Mesenchymal stem cell (in vitro differentiated cells and primary cell): ENCODE measurements around the gene MICAL3.
"Not testable (repeated sequence)": the region's sequence is repeated elsewhere in the genome, so short reads cannot be mapped to it uniquely, and the experiment has no call there.

Experiments
- DNase-seq: peaks from one replicate; pipeline ENCODE4 v3.0.0-alpha.2; 2013
- H2AFZ ChIP-seq: one replicate; pipeline ENCODE4 v1.6.1; 2013; ENCODE audit warnings: low read depth, mild to moderate bottlenecking, control low read depth, inconsistent platforms, low read length, moderate library complexity
- H2AK5ac ChIP-seq: 2 replicates; pipeline ENCODE4 v1.6.1; 2013; ENCODE audit warnings: low read length, moderate library complexity, mild to moderate bottlenecking, inconsistent platforms; ENCODE audit not compliant: severe bottlenecking
- H2BK120ac ChIP-seq: one replicate; pipeline ENCODE4 v1.6.1; 2013; ENCODE audit warnings: low read depth, mild to moderate bottlenecking, inconsistent platforms, low read length, moderate library complexity
- H2BK12ac ChIP-seq, 2 experiments: one replicate each; pipeline ENCODE4 v1.6.1; 2013; ENCODE audit warnings: inconsistent platforms in 2 of 2, low read length in 2 of 2, mild to moderate bottlenecking in 2 of 2, moderate library complexity in 2 of 2, control low read depth in 1 of 2
- H2BK15ac ChIP-seq: one replicate; pipeline ENCODE4 v1.6.1; 2013; ENCODE audit warnings: mild to moderate bottlenecking, low read depth, inconsistent platforms; ENCODE audit not compliant: poor library complexity, severe bottlenecking
- H2BK5ac ChIP-seq: 2 replicates; pipeline ENCODE4 v1.6.1; 2013; ENCODE audit warnings: low read depth, mild to moderate bottlenecking, low read length, control low read depth, inconsistent platforms; ENCODE audit not compliant: poor library complexity, severe bottlenecking
- H3K14ac ChIP-seq, 2 experiments: one replicate each; pipeline ENCODE4 v1.6.1; 2013; ENCODE audit warnings: inconsistent platforms in 2 of 2, low read length in 2 of 2, control low read depth in 1 of 2, mild to moderate bottlenecking in 1 of 2, moderate library complexity in 1 of 2
- H3K18ac ChIP-seq, 2 experiments: one replicate each; pipeline ENCODE4 v1.6.1; 2013; ENCODE audit warnings: inconsistent platforms in 2 of 2, low read length in 2 of 2, control low read depth in 1 of 2, low read depth in 1 of 2, mild to moderate bottlenecking in 1 of 2
- H3K23ac ChIP-seq, 2 experiments: one replicate each; pipeline ENCODE4 v1.6.1; 2013; ENCODE audit warnings: inconsistent platforms in 2 of 2, low read length in 2 of 2, mild to moderate bottlenecking in 2 of 2, moderate library complexity in 2 of 2, control low read depth in 1 of 2
- H3K27ac ChIP-seq: 2 replicates; pipeline ENCODE4 v1.5.1; 2013; ENCODE audit warnings: mild to moderate bottlenecking, moderate library complexity, low read length, control low read depth, inconsistent platforms; ENCODE audit not compliant: poor library complexity, severe bottlenecking
- H3K27me3 ChIP-seq, 2 experiments: 2 replicates each; pipeline versions ENCODE4 v1.6.1 to v1.7.0; 2013; ENCODE audit warnings: low read length in 2 of 2, mild to moderate bottlenecking in 2 of 2, moderate library complexity in 2 of 2, control low read depth in 1 of 2, inconsistent platforms in 1 of 2; ENCODE audit not compliant: control insufficient read depth in 1 of 2, insufficient read depth in 1 of 2
- H3K36me3 ChIP-seq, 2 experiments: 2 replicates each; pipeline versions ENCODE4 v1.6.1 to v1.7.0; 2013; ENCODE audit warnings: low read length in 2 of 2, control low read depth in 1 of 2, inconsistent platforms in 1 of 2, low read depth in 1 of 2, mild to moderate bottlenecking in 1 of 2; ENCODE audit not compliant: insufficient read depth in 2 of 2, control insufficient read depth in 1 of 2
- H3K4ac ChIP-seq, 2 experiments: one replicate each; pipeline ENCODE4 v1.6.1; 2013; ENCODE audit warnings: inconsistent platforms in 2 of 2, low read length in 2 of 2, mild to moderate bottlenecking in 2 of 2, moderate library complexity in 2 of 2, control low read depth in 1 of 2, low read depth in 1 of 2
- H3K4me1 ChIP-seq: 2 replicates; pipeline ENCODE4 v1.6.1; 2013; ENCODE audit warnings: low read depth, low read length, control low read depth; ENCODE audit not compliant: control insufficient read depth, insufficient read depth
- H3K4me2 ChIP-seq: 2 replicates; pipeline ENCODE4 v1.6.1; 2013; ENCODE audit warnings: low read length, mild to moderate bottlenecking, inconsistent platforms; ENCODE audit not compliant: poor library complexity, severe bottlenecking
- H3K4me3 ChIP-seq, 2 experiments: 2 replicates each; pipeline versions ENCODE4 v1.5.1 to v1.7.0; 2013; ENCODE audit warnings: low read length in 2 of 2, mild to moderate bottlenecking in 2 of 2, control low read depth in 1 of 2, low read depth in 1 of 2; ENCODE audit not compliant: insufficient read depth in 1 of 2
- H3K79me1 ChIP-seq: replicated peaks from 2 replicates; pipeline ENCODE4 v1.6.1; 2013; ENCODE audit warnings: mild to moderate bottlenecking, control low read depth, low read length, inconsistent platforms; ENCODE audit not compliant: poor library complexity, severe bottlenecking
- H3K9ac ChIP-seq: 2 replicates; pipeline ENCODE4 v1.7.0; 2013; ENCODE audit warnings: mild to moderate bottlenecking, low read length, moderate library complexity
- H3K9me3 ChIP-seq: 2 replicates; pipeline ENCODE4 v1.7.0; 2013; ENCODE audit warnings: mild to moderate bottlenecking, low read length; ENCODE audit not compliant: control insufficient read depth
- H4K8ac ChIP-seq: one replicate; pipeline ENCODE4 v1.6.1; 2013; ENCODE audit warnings: inconsistent platforms, mild to moderate bottlenecking, low read length, moderate library complexity
- H4K91ac ChIP-seq: one replicate; pipeline ENCODE4 v1.6.1; 2013; ENCODE audit warnings: mild to moderate bottlenecking, low read length, inconsistent platforms
- WGBS: methylation state at CpG from one replicate; pipeline ENCODE4 v1.1.7; 2013; ENCODE audit warnings: mixed read lengths; 5-methylcytosine and 5-hydroxymethylcytosine counted together

Gene MICAL3

DNA sequence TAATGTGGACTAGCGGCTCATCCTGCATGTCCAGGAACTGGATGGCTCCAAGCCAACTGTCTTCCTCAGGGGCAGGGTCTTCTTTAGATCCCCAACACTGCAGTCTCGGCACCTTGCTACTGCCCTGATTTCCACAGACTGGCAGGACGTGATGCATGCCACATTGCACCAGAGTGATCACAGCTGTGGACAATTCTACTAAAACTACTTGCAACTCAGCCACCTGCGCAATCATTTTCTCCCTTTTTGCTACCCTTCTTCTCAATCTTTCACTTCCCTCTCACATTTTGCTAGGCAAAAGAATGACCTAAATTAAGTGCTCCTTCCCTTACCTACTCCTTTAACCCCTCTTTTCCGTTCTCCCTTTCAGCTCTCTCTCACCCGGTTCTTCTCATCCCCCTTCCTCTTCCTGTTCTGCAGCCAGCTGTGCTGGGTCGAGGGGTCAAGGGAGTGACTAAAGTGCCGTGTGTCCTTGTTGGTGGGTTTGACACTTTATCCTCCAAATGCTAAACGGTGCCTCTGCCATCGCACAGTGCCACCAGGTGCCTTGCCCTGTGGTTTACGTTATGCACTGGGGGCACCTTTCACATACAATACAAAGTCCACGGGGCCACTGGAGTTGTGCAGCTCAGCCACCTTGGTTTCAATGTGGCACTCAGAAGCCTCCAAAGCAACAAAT is 42.0 kb upstream of the MICAL3 start:
- no peak overlapping the region for H2BK15ac ChIP-seq
- no peak overlapping the region for H4K91ac ChIP-seq
- H3K79me1 ChIP-seq = no peaks in the 10 kb centered on the region
- H3K4me2 ChIP-seq = no peak overlapping the region
- no peak overlapping the region for H4K8ac ChIP-seq
- H3K27me3 ChIP-seq = no peaks in the 10 kb centered on the region
- peaks cover 48% of the 10 kb centered on the region for H3K4me1 ChIP-seq
- H3K9ac ChIP-seq = no peak overlapping the region
- H3K4me3 ChIP-seq = no peak overlapping the region
- no peak overlapping the region for H2BK5ac ChIP-seq
- H3K14ac ChIP-seq = peak overlapping the region in 1 of 2 experiments; percentile 55
- WGBS = 62% methylated on average over 12 of the region's 12 CpGs
- H3K23ac ChIP-seq = no peak overlapping the region
- DNase-seq = no peak
- no peak overlapping the region for H2AFZ ChIP-seq
- H3K9me3 ChIP-seq = no peaks in the 10 kb centered on the region
- H3K4ac ChIP-seq = no peak overlapping the region
- H2AK5ac ChIP-seq = peak overlapping the region; percentile 6
- no peak overlapping the region for H3K27ac ChIP-seq
- no peak overlapping the region for H2BK12ac ChIP-seq
- H2BK120ac ChIP-seq = no peak overlapping the region
- H3K18ac ChIP-seq = no peak overlapping the region
- H3K36me3 ChIP-seq = no peaks in the 10 kb centered on the region

DNA sequence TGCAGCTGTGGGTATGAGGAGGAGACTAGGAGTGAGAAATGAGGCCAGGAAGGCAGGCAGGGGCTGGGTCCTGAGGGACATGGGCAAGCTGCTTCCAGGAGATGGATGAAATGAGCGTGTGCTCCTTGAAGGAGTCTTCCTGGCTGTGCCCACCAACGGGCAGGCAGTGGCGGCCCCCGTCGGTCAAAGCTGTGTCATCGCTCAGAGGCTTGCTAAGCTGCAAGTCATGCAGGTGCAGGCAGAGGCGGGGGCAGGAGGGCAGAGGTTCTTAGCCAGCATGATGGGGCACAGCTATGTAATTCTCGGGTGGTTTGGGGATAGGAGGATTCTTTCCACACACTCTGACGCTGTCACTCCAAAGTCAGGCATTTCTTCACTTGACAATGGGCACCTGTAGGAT is 40.9 kb upstream of the MICAL3 start:
- Histone ChIP-seq H3K9me3 (no peaks in the 10 kb centered on the region), H3K4me2 (no peak overlapping the region), H3K4ac (no peak overlapping the region), H2BK120ac (no peak overlapping the region), H3K18ac (no peak overlapping the region), H3K4me3 (no peak overlapping the region), H2AFZ (no peak overlapping the region), H3K36me3 (no peaks in the 10 kb centered on the region), H3K4me1 (peaks cover 52% of the 10 kb centered on the region), H3K9ac (no peak overlapping the region), H4K91ac (no peak overlapping the region), H2BK15ac (no peak overlapping the region), H2BK12ac (no peak overlapping the region), H3K23ac (no peak overlapping the region), H2BK5ac (no peak overlapping the region), H3K14ac (no peak overlapping the region), H3K79me1 (no peaks in the 10 kb centered on the region), H3K27me3 (no peaks in the 10 kb centered on the region), H4K8ac (no peak overlapping the region), H3K27ac (peak overlapping the region; percentile 71), H2AK5ac (peak overlapping the region; percentile 72)
- 78% methylated on average over 9 of the region's 9 CpGs for WGBS
- DNase-seq = no peak

DNA sequence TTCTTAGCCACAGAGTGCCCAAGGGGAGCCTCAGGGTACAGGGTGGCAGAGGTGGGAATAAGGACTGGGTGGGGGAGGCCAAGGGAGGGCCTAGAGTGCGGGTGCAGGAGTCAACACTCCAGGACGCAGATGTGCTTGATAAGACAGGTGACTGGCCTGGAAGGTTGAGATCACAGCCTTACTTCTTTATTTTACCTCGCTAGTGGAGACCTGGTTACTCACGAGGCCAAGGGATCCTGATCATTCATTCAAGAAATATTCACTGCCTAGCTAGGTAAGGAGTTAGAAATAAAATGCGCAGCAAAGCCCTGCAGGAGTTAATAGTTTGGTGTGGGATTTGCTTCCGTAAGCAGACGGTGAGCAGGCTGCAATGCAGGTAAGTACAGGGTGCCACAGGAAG is 40.3 kb upstream of the MICAL3 start:
- Histone ChIP-seq H2BK15ac (no peak overlapping the region), H3K79me1 (no peaks in the 10 kb centered on the region), H4K91ac (no peak overlapping the region), H3K14ac (no peak overlapping the region), H3K27ac (peak overlapping the region; percentile 71), H3K4me2 (no peak overlapping the region), H2BK120ac (no peak overlapping the region), H3K4me3 (no peak overlapping the region), H2AK5ac (peak overlapping the region; percentile 84), H3K18ac (no peak overlapping the region), H3K27me3 (no peaks in the 10 kb centered on the region), H2BK12ac (no peak overlapping the region), H3K9me3 (no peaks in the 10 kb centered on the region), H3K9ac (no peak overlapping the region), H3K4ac (no peak overlapping the region), H3K36me3 (no peaks in the 10 kb centered on the region), H3K4me1 (peaks cover 53% of the 10 kb centered on the region), H3K23ac (no peak overlapping the region), H4K8ac (no peak overlapping the region), H2BK5ac (no peak overlapping the region), H2AFZ (no peak overlapping the region)
- 89% methylated on average over 7 of the region's 7 CpGs for WGBS
- no peak for DNase-seq

DNA sequence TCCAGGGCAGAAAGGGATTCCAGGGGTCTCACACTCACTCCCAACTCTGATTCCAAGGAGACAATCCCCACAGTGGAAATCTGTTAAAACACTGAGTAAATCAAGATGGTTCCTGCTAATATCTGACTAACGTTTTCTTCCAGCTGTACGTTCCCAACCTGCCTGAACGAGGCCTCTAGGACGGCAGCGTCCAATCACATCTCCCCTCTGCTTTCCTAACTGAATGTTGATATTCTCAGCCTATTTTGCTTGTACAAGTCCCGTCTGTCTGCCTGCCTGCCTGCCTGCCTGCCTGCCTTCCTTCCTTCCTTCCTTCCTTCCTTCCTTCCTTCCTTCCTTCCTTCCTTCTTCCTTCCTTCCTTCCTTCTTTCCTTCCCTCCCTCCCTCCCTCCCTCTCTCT is 39.4 kb upstream of the MICAL3 start:
- H3K4me1 ChIP-seq = peaks cover 54% of the 10 kb centered on the region
- not testable (repeated sequence) for H3K18ac ChIP-seq, H3K27me3 ChIP-seq, H4K8ac ChIP-seq, H2BK15ac ChIP-seq, H3K9me3 ChIP-seq, H3K79me1 ChIP-seq, H2BK120ac ChIP-seq, H3K4me2 ChIP-seq, H3K23ac ChIP-seq, H3K36me3 ChIP-seq, DNase-seq, H3K9ac ChIP-seq, H2BK12ac ChIP-seq, H3K14ac ChIP-seq, H4K91ac ChIP-seq, H2AFZ ChIP-seq, H3K4ac ChIP-seq, H3K4me3 ChIP-seq
- peak overlapping the region; percentile 93 for H3K27ac ChIP-seq
- H2AK5ac ChIP-seq = peak overlapping the region; percentile 86
- peak overlapping the region; percentile 67 for H2BK5ac ChIP-seq
- 79% methylated on average over 6 of the region's 6 CpGs for WGBS
